ENCODE results near the gene RARA. TPM values are rescaled to one million over a fixed set of nuclear protein-coding genes. Genes with fewer than 3 reads are reported as not detected.
"Not testable (repeated sequence)": the region's sequence is repeated elsewhere in the genome, so short reads cannot be mapped to it uniquely, and the experiment has no call there.

RARA gene
- total RNA-seq, 2 donors from 2014 or later = 47.5 to 54.5 TPM

GRCh38 chr17:40293363-40293762 lies 15.6 kb upstream of the RARA start:
- intact Hi-C loops (cut with DNase I) = loop anchor here in 1 of 2 donors (5.0 kb wide), 1 partner anchor 91 kb away; no protein-coding TSS in a partner anchor
- DNase-seq (ENCODE audit: low spot score) = no peak

- intact Hi-C loops (cut with DNase I) = no loop called here
- DNase-seq (ENCODE audit: low spot score) = no peak
Observed at GRCh38 chr17:40295488-40296436, 13.2 kb upstream of the RARA start.

- intact Hi-C loops (cut with DNase I) = no loop called here
- no peak for DNase-seq (ENCODE audit: low spot score)
Observed at GRCh38 chr17:40297511-40297910, 11.5 kb upstream of the RARA start.

- intact Hi-C loops (cut with DNase I) = no loop called here
Observed at GRCh38 chr17:40298726-40299125, 10.3 kb upstream of the RARA start.

GRCh38 chr17:40299159-40299757 lies 9.7 kb upstream of the RARA start:
- intact Hi-C loops (cut with DNase I); DNase-seq (ENCODE audit: low spot score): not testable (repeated sequence)

More at GRCh38 chr17:40298726-40299125, 10.3 kb upstream of the RARA start:
- no peak for DNase-seq (ENCODE audit: low spot score)

GRCh38 chr17:40301315-40301714 lies 7.7 kb upstream of the RARA start:
- no peak for DNase-seq (ENCODE audit: low spot score)
- intact Hi-C loops (cut with DNase I) = loop anchor here in 1 of 2 donors (5.0 to 10.0 kb wide), 2 partner anchors 133 to 1209 kb away; no protein-coding TSS in a partner anchor

- intact Hi-C loops (cut with DNase I) = loop anchor here in 1 of 2 donors (5.0 to 10.0 kb wide), 2 partner anchors 132 to 1211 kb away; no protein-coding TSS in a partner anchor
- DNase-seq (ENCODE audit: low spot score) = no peak
Observed at GRCh38 chr17:40303009-40303657, 5.8 kb upstream of the RARA start.

GRCh38 chr17:40303708-40304551 lies 5.0 kb upstream of the RARA start:
- intact Hi-C loops (cut with DNase I) = loop anchor here in 1 of 2 donors (5.0 to 10.0 kb wide), 2 partner anchors 131 to 1212 kb away; no protein-coding TSS in a partner anchor
- no peak for DNase-seq (ENCODE audit: low spot score)

- DNase-seq (ENCODE audit: low spot score) = not testable (repeated sequence)
- intact Hi-C loops (cut with DNase I) = loop anchor here in 1 of 2 donors (5.0 to 10.0 kb wide), 2 partner anchors 130 to 1212 kb away; no protein-coding TSS in a partner anchor
Observed at GRCh38 chr17:40304552-40304863, 4.5 kb upstream of the RARA start.

- intact Hi-C loops (cut with DNase I) = loop anchor here in 1 of 2 donors (5.0 to 10.0 kb wide), 2 partner anchors 130 to 1213 kb away; no protein-coding TSS in a partner anchor
- DNase-seq (ENCODE audit: low spot score) = not testable (repeated sequence)
Observed at GRCh38 chr17:40304866-40305265, 4.1 kb upstream of the RARA start.

- intact Hi-C loops (cut with DNase I) = loop anchor here (2.0 to 10.0 kb wide), 3 partner anchors 44 to 128 kb away; no protein-coding TSS in a partner anchor
- DNase-seq (ENCODE audit: low spot score) = no peak
Observed at GRCh38 chr17:40306395-40306794, 2.6 kb upstream of the RARA start.

GRCh38 chr17:40307001-40307730 lies 1.8 kb upstream of the RARA start:
- DNase-seq (ENCODE audit: low spot score) = no peak
- intact Hi-C loops (cut with DNase I) = loop anchor here (2.0 to 10.0 kb wide), 3 partner anchors 44 to 128 kb away; no protein-coding TSS in a partner anchor

GRCh38 chr17:40307740-40308239 lies 1.2 kb upstream of the RARA start:
- intact Hi-C loops (cut with DNase I) = loop anchor here (2.0 to 10.0 kb wide), 4 partner anchors 39 to 127 kb away; no protein-coding TSS in a partner anchor
- no peak for DNase-seq (ENCODE audit: low spot score)

GRCh38 chr17:40309949-40310510 lies 1.1 kb downstream of the RARA start:
- no peak for DNase-seq (ENCODE audit: low spot score)
- intact Hi-C loops (cut with DNase I) = loop anchor here (2.0 to 10.0 kb wide), 3 partner anchors 37 to 125 kb away; partner anchors contain the start of gene TOP2A (in 1 of the 2)

- DNase-seq (ENCODE audit: low spot score) = no peak
- intact Hi-C loops (cut with DNase I) = loop anchor here in 1 of 2 donors (10.0 kb wide), 1 partner anchor 104 kb away; the partner anchor contains the start of gene TOP2A
Observed at GRCh38 chr17:40310882-40311391, 2.0 kb downstream of the RARA start.

- DNase-seq (ENCODE audit: low spot score) = no peak
- intact Hi-C loops (cut with DNase I) = loop anchor here in 1 of 2 donors (10.0 kb wide), 1 partner anchor 103 kb away; the partner anchor contains the start of gene TOP2A
Observed at GRCh38 chr17:40311575-40311974, 2.6 kb downstream of the RARA start.

All from posterior vena cava (tissue), 2 donors.